K562 (cell line): ENCODE data around the gene TMEM184B. TPM values are rescaled to one million over a fixed set of nuclear protein-coding genes. Genes with fewer than 3 reads are reported as not detected.

ENCODE experiments used
- ATAC-seq: fragments of 200-7000 bp; cut with Tn5 transposase; 3 replicates; pipeline ENCODE4 v1.9.1; 2020; ENCODE audit warnings: moderate library complexity
- BruUV-seq: library from RNA; stranded (reverse); fragments of 400-500 nt; replicated peaks from 2 replicates; lab custom pipeline; 2021; lab: Mats Ljungman, UMichigan
- CTCF ChIA-PET: fragments of 300-600 bp; formaldehyde crosslinking; extraction: SDS; loops from one replicate; lab custom pipeline; 2021; ENCODE audit warnings: low intra/inter-chr PET ratio; lab: Yijun Ruan, JAX
- POLR2A ChIA-PET: fragments of 300-600, 350-650 bp; sonication (Branson Sonifier 250); formaldehyde crosslinking; extraction: SDS; loops from one replicate; lab custom pipeline; 2021; ENCODE audit warnings: antibody characterized with exemption, inconsistent platforms; lab: Yijun Ruan, JAX
- DNase-seq, 4 experiments: peaks; one replicate each; pipeline versions ENCODE4 v3.0.0 to v3.0.0-alpha.2; 2011 to 2018; ENCODE audit warnings: low spot score in 3 of 4, mixed read lengths in 3 of 4; ENCODE audit errors: extremely low read depth in 1 of 4
- FAIRE-seq: peaks from 2 replicates; lab custom pipeline; 2011; peaks lifted over from hg19 to GRCh38; lab: Jason Lieb, UNC
- H2AFZ ChIP-seq: 2 replicates; pipeline ENCODE4 v1.6.0; 2011; ENCODE audit warnings: low read depth, low read length, control low read depth, inconsistent platforms
- H3K27ac ChIP-seq: fragments of 200-600 bp; 3 replicates; pipeline ENCODE4 v1.8.0; 2011; ENCODE audit warnings: low read depth, mild to moderate bottlenecking, control low read depth, inconsistent platforms, low read length, moderate library complexity, mixed read lengths; ENCODE audit errors: extremely low read depth
- H3K27me3 ChIP-seq, 2 experiments: fragments of 300-600 bp in 1 of 2; 2 replicates in 1 of 2; 3 replicates in 1 of 2; pipeline versions ENCODE4 v1.6.0 to v1.8.0; 2011; ENCODE audit warnings: inconsistent platforms in 2 of 2, low read length in 2 of 2, mild to moderate bottlenecking in 1 of 2, mixed read lengths in 1 of 2, moderate library complexity in 1 of 2; ENCODE audit not compliant: control insufficient read depth in 2 of 2, insufficient read depth in 2 of 2
- H3K36me3 ChIP-seq: fragments of 300-600 bp; 3 replicates; pipeline ENCODE4 v1.8.0; 2011; ENCODE audit warnings: mild to moderate bottlenecking, low read length, inconsistent platforms; ENCODE audit not compliant: control insufficient read depth, insufficient read depth
- H3K4me1 ChIP-seq, 2 experiments: fragments of 200-600 bp in 1 of 2; replicated peaks in 1 of 2; 2 replicates in 1 of 2; 3 replicates in 1 of 2; pipeline versions ENCODE4 v1.5.1 to v1.8.0; 2011; ENCODE audit warnings: inconsistent platforms in 2 of 2, low read length in 2 of 2, mild to moderate bottlenecking in 1 of 2, mixed read lengths in 1 of 2, moderate library complexity in 1 of 2; ENCODE audit not compliant: control insufficient read depth in 2 of 2, insufficient read depth in 2 of 2
- H3K4me2 ChIP-seq: 2 replicates; pipeline ENCODE4 v1.6.1; 2011; ENCODE audit warnings: low read length, control low read depth, inconsistent platforms, mixed read lengths; ENCODE audit not compliant: insufficient read depth
- H3K4me3 ChIP-seq: fragments of 200-600 bp; sonication (generic), shearing (Covaris generic); 2 replicates; pipeline ENCODE4 v1.5.1; 2016; ENCODE audit warnings: control low read depth, inconsistent platforms
- H3K79me2 ChIP-seq: fragments of 200-600 bp; 3 replicates; pipeline ENCODE4 v1.8.0; 2011; ENCODE audit warnings: low read length, inconsistent platforms; ENCODE audit not compliant: control insufficient read depth, insufficient read depth
- H3K9ac ChIP-seq, 2 experiments: 2 replicates each; pipeline versions ENCODE4 v1.6.0 to v1.6.1; 2011; ENCODE audit warnings: low read depth in 2 of 2, low read length in 2 of 2, control low read depth in 1 of 2, inconsistent platforms in 1 of 2, mild to moderate bottlenecking in 1 of 2, mixed read lengths in 1 of 2; ENCODE audit not compliant: insufficient read depth in 1 of 2
- H3K9me1 ChIP-seq: one replicate; pipeline ENCODE4 v1.6.0; 2011; ENCODE audit warnings: inconsistent platforms, mild to moderate bottlenecking, low read length, moderate library complexity; ENCODE audit not compliant: control insufficient read depth, insufficient read depth
- H3K9me3 ChIP-seq: replicated peaks from 2 replicates; pipeline ENCODE4 v1.5.1; 2011; ENCODE audit warnings: low read depth, low read length, inconsistent platforms; ENCODE audit not compliant: control insufficient read depth, insufficient read depth
- H4K20me1 ChIP-seq: replicated peaks from 2 replicates; pipeline ENCODE4 v1.6.1; 2011; ENCODE audit warnings: low read length, inconsistent platforms, mixed read lengths; ENCODE audit not compliant: control insufficient read depth, insufficient read depth
- BCOR ChIP-seq: fragments of 450-650 bp; IDR thresholded peaks from 2 replicates; pipeline ENCODE4 v1.6.1; 2016
- C11orf30 ChIP-seq: fragments of 450-650 bp; IDR thresholded peaks from 2 replicates; pipeline ENCODE4 v1.6.1; 2016; ENCODE audit warnings: low read depth, mild to moderate bottlenecking
- PURB ChIP-seq: sonication (generic); formaldehyde crosslinking; IDR thresholded peaks from 2 replicates; pipeline ENCODE4 v1.9.0; 2021; ENCODE audit warnings: low read depth, mild to moderate bottlenecking, missing genetic modification reagents
- RBM15 ChIP-seq: fragments of 200-400 bp; formaldehyde crosslinking; IDR thresholded peaks from 2 replicates; pipeline ENCODE4 v1.6.1; 2018; ENCODE audit warnings: mild to moderate bottlenecking, low read length, moderate library complexity; ENCODE audit not compliant: insufficient read depth
- RNF219 ChIP-seq: fragments of 250-450 bp; sonication (Bioruptor Pico); IDR thresholded peaks from 2 replicates; pipeline ENCODE4 v1.5.0; 2022; ENCODE audit warnings: mild to moderate bottlenecking
- TGIF2 ChIP-seq: sonication (generic); formaldehyde crosslinking; IDR thresholded peaks from 2 replicates; pipeline ENCODE4 v1.8.1; 2022; ENCODE audit warnings: mild to moderate bottlenecking, missing genetic modification reagents, moderate library complexity
- WGBS: fragments of 100-300 bp; shearing (Covaris generic); methylation state at CpG from one replicate; pipeline ENCODE4 v1.1.6; 2016; ENCODE audit warnings: low coverage, mixed read lengths; ENCODE audit not compliant: insufficient coverage; ENCODE audit errors: missing lambda C conversion rate; 5-methylcytosine and 5-hydroxymethylcytosine counted together
- in situ Hi-C: fragments of 300-500 bp; cut with MboI; formaldehyde crosslinking; loops from 4 replicates; pipeline ENCODE4 v1.15.0; 2018; ENCODE audit warnings: inconsistent platforms, mixed read lengths
- intact Hi-C: fragments of 100-400 bp; cut with micrococcal nuclease; formaldehyde crosslinking; loops from 2 replicates; pipeline ENCODE4 v1.14.2; 2022
- polyA plus RNA-seq, 8 experiments: library from polyadenylated mRNA; depleted of rRNA in 4 of 8; stranded (reverse) in 5 of 8; unstranded in 3 of 8; fragments of >200 nt; fragmentation: Nextera tagmentation in 2 of 8; fragmentation: Illumina TruSeq in 1 of 8; extraction: Ambion mirVana in 2 of 8; extraction: Trizol in 1 of 8; gene quantifications; 2 replicates each; pipeline versions ENCODE4 v1.2.1 to v1.2.3, GENCODE V29; 2011 to 2014; ENCODE audit warnings: inconsistent platforms in 1 of 8, missing spikeins in 1 of 8
- total RNA-seq, 7 experiments: library from RNA; depleted of rRNA in 6 of 7; stranded (reverse); fragments of >200 nt in 6 of 7; fragmentation: Illumina TruSeq in 2 of 7; extraction: Trizol in 2 of 7; gene quantifications; 2 replicates each; pipeline versions ENCODE4 v1.2.1 to v1.2.3, GENCODE V29; 2011 to 2021; ENCODE audit warnings: low replicate concordance in 1 of 7
- TF ChIP-seq, protein P1 (sequence below): fragments of 250-450 bp; sonication (Bioruptor Pico); IDR thresholded peaks from 2 replicates; pipeline ENCODE4 v1.9.0; 2021; ENCODE audit warnings: mild to moderate bottlenecking, inconsistent platforms
- TF ChIP-seq, protein P2 (sequence below): IDR thresholded peaks from 2 replicates; pipeline ENCODE4 v1.6.1; 2014; ENCODE audit warnings: antibody characterized with exemption
- TF ChIP-seq, protein P3 (sequence below), 2 experiments: fragments of 150-350 bp in 1 of 2; IDR thresholded peaks; 2 replicates each; pipeline ENCODE4 v1.6.1; 2012 to 2016; ENCODE audit warnings: low read depth in 2 of 2, low read length in 2 of 2, mild to moderate bottlenecking in 1 of 2, moderate library complexity in 1 of 2
- TF ChIP-seq, protein P4 (sequence below), 3 experiments: IDR thresholded peaks in 2 of 3; conservative IDR thresholded peaks in 1 of 3; 2 replicates each; pipeline ENCODE4 v1.5.1; 2011 to 2012; ENCODE audit warnings: low read length in 3 of 3, mild to moderate bottlenecking in 3 of 3, control low read depth in 2 of 3, improper control_type of control experiment in 1 of 3, inconsistent platforms in 1 of 3, low read depth in 1 of 3, mixed read lengths in 1 of 3, moderate library complexity in 1 of 3; ENCODE audit not compliant: insufficient read depth in 2 of 3

Gene TMEM184B
- total and polyA plus RNA-seq, 9 of the 15 experiments (the other 6 are each of a cell fraction or from before 2014, with no cell fraction given): 0.31 to 25.1 (median 6.2) TPM

- H3K4me1 ChIP-seq: peaks cover 0 to 24% of the 10 kb centered on the region in 2 experiments; a peak in 2 of 5 replicates
- ChIA-PET CTCF (no interaction called here), POLR2A (interaction anchor here (0.7 to 1.2 kb wide), 3 partner anchors 12 to 107 kb away, joined by 3 to 4 read pairs (median 4); no protein-coding TSS in a partner anchor)
- no peak for FAIRE-seq
- H3K9ac ChIP-seq: no peak overlapping the region
- H3K4me3 ChIP-seq: no peak overlapping the region
- ATAC-seq: no peak
- H3K36me3 ChIP-seq: peaks cover 5% of the 10 kb centered on the region; the same call in 2 of the 3 replicates
- H3K79me2 ChIP-seq: no peaks in the 10 kb centered on the region
- H3K27ac ChIP-seq: no peak overlapping the region
- intact Hi-C loops (no loop called here), in situ Hi-C loops (no loop called here)
- no TSS peak for BruUV-seq
- H2AFZ ChIP-seq: no peak overlapping the region
- WGBS: 90% methylated on average over 2 of the region's 8 CpGs
- no peaks in the 10 kb centered on the region for H3K27me3 ChIP-seq
- no peaks in the 10 kb centered on the region for H4K20me1 ChIP-seq
- H3K9me1 ChIP-seq: no peaks in the 10 kb centered on the region
- DNase-seq: no peak
- no peak overlapping the region for H3K4me2 ChIP-seq
- no peaks in the 10 kb centered on the region for H3K9me3 ChIP-seq
- TF ChIP-seq C11orf30 (no peak), TGIF2 (no peak), RNF219 (CRISPR knock-in tag) (no peak), BCOR (no peak), RBM15 (no peak), PURB (CRISPR knock-in tag) (no peak)
- TF ChIP-seq, protein P1, sequence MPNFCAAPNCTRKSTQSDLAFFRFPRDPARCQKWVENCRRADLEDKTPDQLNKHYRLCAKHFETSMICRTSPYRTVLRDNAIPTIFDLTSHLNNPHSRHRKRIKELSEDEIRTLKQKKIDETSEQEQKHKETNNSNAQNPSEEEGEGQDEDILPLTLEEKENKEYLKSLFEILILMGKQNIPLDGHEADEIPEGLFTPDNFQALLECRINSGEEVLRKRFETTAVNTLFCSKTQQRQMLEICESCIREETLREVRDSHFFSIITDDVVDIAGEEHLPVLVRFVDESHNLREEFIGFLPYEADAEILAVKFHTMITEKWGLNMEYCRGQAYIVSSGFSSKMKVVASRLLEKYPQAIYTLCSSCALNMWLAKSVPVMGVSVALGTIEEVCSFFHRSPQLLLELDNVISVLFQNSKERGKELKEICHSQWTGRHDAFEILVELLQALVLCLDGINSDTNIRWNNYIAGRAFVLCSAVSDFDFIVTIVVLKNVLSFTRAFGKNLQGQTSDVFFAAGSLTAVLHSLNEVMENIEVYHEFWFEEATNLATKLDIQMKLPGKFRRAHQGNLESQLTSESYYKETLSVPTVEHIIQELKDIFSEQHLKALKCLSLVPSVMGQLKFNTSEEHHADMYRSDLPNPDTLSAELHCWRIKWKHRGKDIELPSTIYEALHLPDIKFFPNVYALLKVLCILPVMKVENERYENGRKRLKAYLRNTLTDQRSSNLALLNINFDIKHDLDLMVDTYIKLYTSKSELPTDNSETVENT (CRISPR knock-in tag): no peak
- TF ChIP-seq, protein P2, sequence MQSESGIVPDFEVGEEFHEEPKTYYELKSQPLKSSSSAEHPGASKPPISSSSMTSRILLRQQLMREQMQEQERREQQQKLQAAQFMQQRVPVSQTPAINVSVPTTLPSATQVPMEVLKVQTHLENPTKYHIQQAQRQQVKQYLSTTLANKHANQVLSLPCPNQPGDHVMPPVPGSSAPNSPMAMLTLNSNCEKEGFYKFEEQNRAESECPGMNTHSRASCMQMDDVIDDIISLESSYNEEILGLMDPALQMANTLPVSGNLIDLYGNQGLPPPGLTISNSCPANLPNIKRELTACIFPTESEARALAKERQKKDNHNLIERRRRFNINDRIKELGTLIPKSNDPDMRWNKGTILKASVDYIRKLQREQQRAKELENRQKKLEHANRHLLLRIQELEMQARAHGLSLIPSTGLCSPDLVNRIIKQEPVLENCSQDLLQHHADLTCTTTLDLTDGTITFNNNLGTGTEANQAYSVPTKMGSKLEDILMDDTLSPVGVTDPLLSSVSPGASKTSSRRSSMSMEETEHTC: no peak
- TF ChIP-seq, protein P3, sequence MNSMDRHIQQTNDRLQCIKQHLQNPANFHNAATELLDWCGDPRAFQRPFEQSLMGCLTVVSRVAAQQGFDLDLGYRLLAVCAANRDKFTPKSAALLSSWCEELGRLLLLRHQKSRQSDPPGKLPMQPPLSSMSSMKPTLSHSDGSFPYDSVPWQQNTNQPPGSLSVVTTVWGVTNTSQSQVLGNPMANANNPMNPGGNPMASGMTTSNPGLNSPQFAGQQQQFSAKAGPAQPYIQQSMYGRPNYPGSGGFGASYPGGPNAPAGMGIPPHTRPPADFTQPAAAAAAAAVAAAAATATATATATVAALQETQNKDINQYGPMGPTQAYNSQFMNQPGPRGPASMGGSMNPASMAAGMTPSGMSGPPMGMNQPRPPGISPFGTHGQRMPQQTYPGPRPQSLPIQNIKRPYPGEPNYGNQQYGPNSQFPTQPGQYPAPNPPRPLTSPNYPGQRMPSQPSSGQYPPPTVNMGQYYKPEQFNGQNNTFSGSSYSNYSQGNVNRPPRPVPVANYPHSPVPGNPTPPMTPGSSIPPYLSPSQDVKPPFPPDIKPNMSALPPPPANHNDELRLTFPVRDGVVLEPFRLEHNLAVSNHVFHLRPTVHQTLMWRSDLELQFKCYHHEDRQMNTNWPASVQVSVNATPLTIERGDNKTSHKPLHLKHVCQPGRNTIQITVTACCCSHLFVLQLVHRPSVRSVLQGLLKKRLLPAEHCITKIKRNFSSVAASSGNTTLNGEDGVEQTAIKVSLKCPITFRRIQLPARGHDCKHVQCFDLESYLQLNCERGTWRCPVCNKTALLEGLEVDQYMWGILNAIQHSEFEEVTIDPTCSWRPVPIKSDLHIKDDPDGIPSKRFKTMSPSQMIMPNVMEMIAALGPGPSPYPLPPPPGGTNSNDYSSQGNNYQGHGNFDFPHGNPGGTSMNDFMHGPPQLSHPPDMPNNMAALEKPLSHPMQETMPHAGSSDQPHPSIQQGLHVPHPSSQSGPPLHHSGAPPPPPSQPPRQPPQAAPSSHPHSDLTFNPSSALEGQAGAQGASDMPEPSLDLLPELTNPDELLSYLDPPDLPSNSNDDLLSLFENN (IDR thresholded peaks at IDR 0.05; ENCODE audit: low read depth in 2 of 2, low read length in 2 of 2): no peak
- TF ChIP-seq, protein P4, sequence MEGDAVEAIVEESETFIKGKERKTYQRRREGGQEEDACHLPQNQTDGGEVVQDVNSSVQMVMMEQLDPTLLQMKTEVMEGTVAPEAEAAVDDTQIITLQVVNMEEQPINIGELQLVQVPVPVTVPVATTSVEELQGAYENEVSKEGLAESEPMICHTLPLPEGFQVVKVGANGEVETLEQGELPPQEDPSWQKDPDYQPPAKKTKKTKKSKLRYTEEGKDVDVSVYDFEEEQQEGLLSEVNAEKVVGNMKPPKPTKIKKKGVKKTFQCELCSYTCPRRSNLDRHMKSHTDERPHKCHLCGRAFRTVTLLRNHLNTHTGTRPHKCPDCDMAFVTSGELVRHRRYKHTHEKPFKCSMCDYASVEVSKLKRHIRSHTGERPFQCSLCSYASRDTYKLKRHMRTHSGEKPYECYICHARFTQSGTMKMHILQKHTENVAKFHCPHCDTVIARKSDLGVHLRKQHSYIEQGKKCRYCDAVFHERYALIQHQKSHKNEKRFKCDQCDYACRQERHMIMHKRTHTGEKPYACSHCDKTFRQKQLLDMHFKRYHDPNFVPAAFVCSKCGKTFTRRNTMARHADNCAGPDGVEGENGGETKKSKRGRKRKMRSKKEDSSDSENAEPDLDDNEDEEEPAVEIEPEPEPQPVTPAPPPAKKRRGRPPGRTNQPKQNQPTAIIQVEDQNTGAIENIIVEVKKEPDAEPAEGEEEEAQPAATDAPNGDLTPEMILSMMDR (IDR thresholded peaks at IDR 0.05 in 2 of 3, conservative IDR thresholded peaks at IDR 0.05 in 1 of 3; ENCODE audit: insufficient read depth in 2 of 3, low read depth in 1 of 3, low read length in 3 of 3): no peak
Observed at GRCh38 chr22:38220163-38220562, 52.6 kb downstream of the TMEM184B start.
